SU-DHL-6 (cell line): ENCODE measurements around the gene COL20A1.

Source experiments
- CTCF ChIP-seq: fragments of 200-600 bp; sonication (generic); IDR thresholded peaks from one replicate; pipeline ENCODE4 v1.5.1; 2017; ENCODE audit warnings: antibody characterized with exemption, mild to moderate bottlenecking, low read length, moderate library complexity; ENCODE audit not compliant: insufficient read depth, poor library complexity, severe bottlenecking
- EZH2phosphoT487 ChIP-seq: fragments of 200-600 bp; sonication (generic), shearing (Covaris generic); conservative IDR thresholded peaks from 2 replicates; pipeline ENCODE4 v1.6.1; 2018; ENCODE audit warnings: mild to moderate bottlenecking, antibody characterized with exemption, low read length, moderate library complexity, mixed read lengths

- TF ChIP-seq CTCF (no peak), EZH2phosphoT487 (no peak)
Observed at GRCh38 chr20:63321148-63321831, 28.3 kb downstream of the COL20A1 start.
